Measurements from ENCODE around the gene PDLIM5. TPM values are rescaled to one million over a fixed set of nuclear protein-coding genes. Genes with fewer than 3 reads are reported as not detected.

The PDLIM5 gene
- total RNA-seq, 1 donor from 2014 or later: 137 TPM

- TF ChIP-seq CTCF (IDR thresholded peaks at IDR 0.05) (no peak), POLR2A (IDR thresholded peaks at IDR 0.05) (no peak)
- no peaks in the 10 kb centered on the region for H3K27me3 ChIP-seq
- H3K36me3 ChIP-seq: no peaks in the 10 kb centered on the region
- H3K27ac ChIP-seq: no peak overlapping the region
- DNase-seq (ENCODE audit: extremely low spot score in 2 of 2): no peak
- intact Hi-C loops (cut with DNase I): no loop called here
- H3K4me3 ChIP-seq: no peak overlapping the region
- peaks cover 60% of the 10 kb centered on the region for H3K4me1 ChIP-seq
- no peaks in the 10 kb centered on the region for H3K9me3 ChIP-seq
Observed at GRCh38 chr4:94533405-94534223, 81.9 kb downstream of the PDLIM5 start.

DNA sequence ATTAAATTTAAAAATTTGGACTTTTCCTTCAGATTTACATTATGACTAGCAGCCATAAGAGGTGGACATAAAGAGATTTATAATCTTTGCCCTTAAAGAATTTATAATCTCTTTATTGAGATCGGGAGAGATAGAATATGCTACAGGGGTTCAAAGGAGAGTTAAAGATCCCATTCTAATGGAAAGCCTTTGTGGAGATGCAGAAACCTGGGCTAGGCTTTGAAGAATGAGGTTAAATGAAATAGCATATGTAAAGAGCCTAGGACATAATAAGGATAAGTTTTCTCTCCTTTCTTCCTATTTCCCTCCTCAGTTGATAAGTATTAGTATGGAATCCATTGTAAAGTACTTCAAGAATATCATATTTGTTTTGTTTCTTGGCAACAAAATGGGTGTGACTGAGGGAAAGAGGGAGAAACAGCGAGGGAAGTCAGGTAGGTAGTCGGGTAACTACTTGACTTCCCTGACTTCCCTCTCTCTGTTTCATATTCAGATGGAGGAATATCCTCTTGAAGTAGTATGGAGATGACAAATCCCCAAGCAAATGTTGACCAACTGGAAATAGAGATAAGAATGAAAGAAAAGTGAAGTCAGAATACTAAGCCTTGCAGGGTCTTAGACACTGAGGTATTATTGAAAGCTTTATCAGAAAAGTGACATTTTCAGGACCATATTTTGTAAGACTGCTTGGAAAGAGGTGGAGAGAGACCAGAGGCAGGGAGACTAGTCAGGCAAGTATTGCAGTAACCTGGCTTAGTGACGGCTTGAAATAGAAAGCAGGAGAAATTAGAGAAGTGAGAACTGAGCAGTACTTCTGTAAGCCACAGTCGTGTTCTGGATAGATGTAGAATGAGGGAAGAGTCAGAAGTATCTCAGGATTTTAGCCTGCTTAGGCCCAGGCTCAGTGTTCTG lies 82.9 kb downstream of the PDLIM5 start:
- DNase-seq (ENCODE audit: extremely low spot score in 2 of 2): no peak
- intact Hi-C loops (cut with DNase I): no loop called here
- Histone ChIP-seq H3K4me3 (no peak overlapping the region), H3K27ac (peak overlapping the region; percentile 15), H3K4me1 (peaks cover 60% of the 10 kb centered on the region), H3K9me3 (no peaks in the 10 kb centered on the region), H3K36me3 (no peaks in the 10 kb centered on the region), H3K27me3 (no peaks in the 10 kb centered on the region)
- no peak for TF ChIP-seq CTCF (IDR thresholded peaks at IDR 0.05)
- no peak for TF ChIP-seq POLR2A (IDR thresholded peaks at IDR 0.05)
- TF ChIP-seq POLR2AphosphoS5 (IDR thresholded peaks at IDR 0.05; ENCODE audit: insufficient read depth in 1 of 2, low read depth in 1 of 2): no peak

- Histone ChIP-seq H3K9me3 (no peaks in the 10 kb centered on the region), H3K4me1 (peaks cover 54% of the 10 kb centered on the region), H3K27ac (no peak overlapping the region), H3K4me3 (no peak overlapping the region), H3K27me3 (no peaks in the 10 kb centered on the region), H3K36me3 (no peaks in the 10 kb centered on the region)
- TF ChIP-seq CTCF (IDR thresholded peaks at IDR 0.05) (no peak), POLR2A (IDR thresholded peaks at IDR 0.05) (no peak), POLR2AphosphoS5 (IDR thresholded peaks at IDR 0.05; ENCODE audit: insufficient read depth in 1 of 2, low read depth in 1 of 2) (no peak)
- DNase-seq (ENCODE audit: extremely low spot score in 2 of 2): no peak
- intact Hi-C loops (cut with DNase I): no loop called here
Observed at GRCh38 chr4:94536049-94536448, 84.3 kb downstream of the PDLIM5 start.

GRCh38 chr4:94536649-94537469 lies 85.1 kb downstream of the PDLIM5 start:
- H3K4me1 ChIP-seq: peaks cover 53% of the 10 kb centered on the region
- no peak overlapping the region for H3K27ac ChIP-seq
- no peaks in the 10 kb centered on the region for H3K36me3 ChIP-seq

More at GRCh38 chr4:94536649-94537469, 85.1 kb downstream of the PDLIM5 start:
- Histone ChIP-seq H3K9me3 (no peaks in the 10 kb centered on the region), H3K4me3 (no peak overlapping the region), H3K27me3 (no peaks in the 10 kb centered on the region)
- no peak for DNase-seq (ENCODE audit: extremely low spot score in 2 of 2)
- TF ChIP-seq POLR2AphosphoS5 (IDR thresholded peaks at IDR 0.05; ENCODE audit: insufficient read depth in 1 of 2, low read depth in 1 of 2): no peak
- TF ChIP-seq CTCF (IDR thresholded peaks at IDR 0.05): no peak
- no peak for TF ChIP-seq POLR2A (IDR thresholded peaks at IDR 0.05)
- intact Hi-C loops (cut with DNase I): no loop called here

Data from vagina (tissue), 2 donors.